ENCODE measurements around the gene STK16.

Gene STK16

DNA sequence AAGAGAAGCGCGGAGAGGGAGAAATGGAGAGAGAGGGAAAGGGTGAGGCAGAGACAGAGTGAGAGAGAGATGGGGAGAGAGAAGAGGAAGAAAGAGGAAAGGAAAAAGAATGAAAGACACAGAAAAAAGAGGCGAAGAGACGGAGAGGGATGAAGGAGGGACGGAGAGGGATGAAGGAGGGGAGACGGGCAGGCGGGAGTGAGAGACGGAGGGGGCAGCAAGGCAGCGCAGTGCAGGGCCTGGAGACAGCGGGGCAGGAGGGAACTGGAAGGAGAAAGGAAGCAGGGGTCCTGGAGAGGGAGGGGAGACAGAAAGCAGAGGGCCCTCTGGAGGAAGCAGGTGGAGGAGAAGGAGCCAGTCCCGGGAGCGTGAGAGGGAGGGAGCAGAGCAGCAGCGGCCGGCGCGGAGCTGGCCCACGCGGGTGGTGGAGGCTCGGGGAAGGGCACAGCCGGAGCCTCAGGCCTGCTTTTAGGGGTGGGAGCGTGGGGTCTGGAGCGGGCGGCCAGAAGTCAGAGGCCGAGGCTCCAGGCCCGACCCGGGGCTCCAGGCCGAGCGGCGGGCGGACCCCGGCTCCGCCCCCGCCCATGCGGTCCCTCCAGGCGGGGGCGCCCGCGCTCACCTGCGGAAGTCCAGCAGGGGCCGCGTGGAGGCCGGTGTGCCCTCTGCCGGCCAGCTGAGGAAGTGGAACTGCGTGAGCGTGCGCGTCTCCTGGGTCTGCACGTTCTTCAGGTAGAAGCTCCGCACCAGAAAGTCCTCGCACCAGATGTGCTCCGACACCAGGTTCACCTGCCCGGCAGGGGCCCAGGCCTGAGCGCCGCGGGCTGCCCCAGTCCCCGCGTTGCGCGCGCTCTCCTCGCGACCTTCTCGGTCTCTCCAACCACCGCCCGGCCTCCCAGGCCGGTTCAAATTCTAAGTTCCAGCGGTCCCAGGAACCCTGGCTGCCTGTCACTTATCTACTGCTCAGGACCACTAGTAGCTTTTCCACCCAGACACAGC lies 49.4 kb downstream of the STK16 start:
- H3K4me3 ChIP-seq (ENCODE audit: low read depth in 1 of 2, low read length in 2 of 2) = peak overlapping the region; percentile 45 to 66
- no peak overlapping the region for H3K27ac ChIP-seq (ENCODE audit: low read depth, low read length)

DNA sequence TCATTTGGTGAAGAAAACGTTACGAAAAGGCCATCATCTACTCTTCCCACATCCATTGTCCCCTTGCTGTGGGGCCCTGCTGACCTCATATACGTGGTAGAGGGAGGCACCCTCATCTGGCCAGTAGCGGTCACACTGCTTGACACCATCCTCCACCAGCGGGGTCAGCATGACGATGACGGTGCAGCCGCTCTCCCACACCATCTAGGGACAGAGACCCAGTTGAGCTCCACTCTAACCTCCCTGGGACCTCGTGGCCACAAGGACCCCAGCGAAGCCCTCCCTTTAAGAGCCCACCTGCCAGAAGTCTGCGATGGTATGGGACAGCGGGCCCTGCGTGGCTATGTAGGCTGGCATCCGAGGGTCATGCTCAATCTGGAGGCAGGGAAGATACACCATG lies 50.9 kb downstream of the STK16 start:
- Histone ChIP-seq H3K9me3 (ENCODE audit: control insufficient read depth in 1 of 2, low read length in 2 of 2) (no peaks in the 10 kb centered on the region), H3K4me3 (ENCODE audit: low read depth in 1 of 2, low read length in 2 of 2) (no peak overlapping the region), H3K36me3 (ENCODE audit: control insufficient read depth in 1 of 2, insufficient read depth in 2 of 2, low read length in 2 of 2) (no peaks in the 10 kb centered on the region), H3K9ac (ENCODE audit: low read depth in 1 of 2, low read length in 2 of 2) (no peak overlapping the region), H3K4me1 (ENCODE audit: control insufficient read depth in 1 of 2, insufficient read depth in 2 of 2, low read length in 2 of 2) (peaks cover 10 to 16% of the 10 kb centered on the region in 2 donors), H3K27ac (ENCODE audit: low read depth, low read length) (no peak overlapping the region), H3K27me3 (ENCODE audit: control insufficient read depth in 1 of 2, insufficient read depth in 2 of 2, low read length in 2 of 2) (peaks cover 11 to 15% of the 10 kb centered on the region in 2 donors)

More for the DNA sequence above, 49.4 kb downstream of the STK16 start:
- peak overlapping the region; percentile 46 to 80 for H3K9ac ChIP-seq (ENCODE audit: low read depth in 1 of 2, low read length in 2 of 2)
- peaks cover 10 to 16% of the 10 kb centered on the region in 2 donors for H3K4me1 ChIP-seq (ENCODE audit: control insufficient read depth in 1 of 2, insufficient read depth in 2 of 2, low read length in 2 of 2)
- peaks cover 3 to 8% of the 10 kb centered on the region in 2 donors for H3K27me3 ChIP-seq (ENCODE audit: control insufficient read depth in 1 of 2, insufficient read depth in 2 of 2, low read length in 2 of 2)
- no peaks in the 10 kb centered on the region for H3K36me3 ChIP-seq (ENCODE audit: control insufficient read depth in 1 of 2, insufficient read depth in 2 of 2, low read length in 2 of 2)
- no peaks in the 10 kb centered on the region for H3K9me3 ChIP-seq (ENCODE audit: control insufficient read depth in 1 of 2, low read length in 2 of 2)

DNA sequence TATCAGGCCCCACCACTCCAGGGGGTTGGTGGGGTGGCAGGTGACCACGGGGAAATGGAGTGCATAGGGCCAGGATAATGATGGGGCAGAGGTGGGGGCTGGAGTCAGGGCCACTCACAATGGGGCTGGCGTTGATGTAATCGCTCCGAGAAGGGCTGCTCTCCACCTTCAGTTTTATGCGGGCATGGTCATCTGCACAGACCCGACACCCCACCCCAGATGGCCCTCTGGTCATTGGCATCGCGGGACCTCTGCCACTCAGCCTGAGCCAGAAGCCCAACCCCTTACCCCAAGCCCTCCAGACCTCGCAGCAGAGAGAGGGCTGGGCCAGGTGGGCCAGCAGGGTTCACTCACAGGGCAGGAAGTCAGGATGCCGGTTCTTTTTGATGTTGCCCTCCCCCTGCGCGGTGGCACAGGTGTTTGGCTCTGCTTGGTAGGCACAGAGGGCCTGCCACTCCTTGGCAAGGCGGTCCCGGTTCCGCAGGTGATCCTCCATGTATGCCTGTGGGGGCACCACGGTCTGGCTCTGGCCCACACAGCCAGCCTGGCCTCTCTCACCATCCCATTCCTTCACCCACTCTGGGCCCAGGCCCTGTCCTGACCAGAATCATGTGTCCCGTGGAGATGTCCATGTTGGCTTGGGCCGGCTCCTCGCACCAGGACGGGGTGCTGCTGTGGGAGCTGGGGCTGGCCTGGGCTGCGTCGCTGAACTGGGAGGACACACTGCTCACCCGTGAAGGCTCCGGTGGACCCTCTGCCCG lies 51.5 kb downstream of the STK16 start:
- Histone ChIP-seq H3K4me3 (ENCODE audit: low read depth in 1 of 2, low read length in 2 of 2) (no peak overlapping the region), H3K4me1 (ENCODE audit: control insufficient read depth in 1 of 2, insufficient read depth in 2 of 2, low read length in 2 of 2) (peaks cover 10 to 16% of the 10 kb centered on the region in 2 donors), H3K36me3 (ENCODE audit: control insufficient read depth in 1 of 2, insufficient read depth in 2 of 2, low read length in 2 of 2) (no peaks in the 10 kb centered on the region), H3K9ac (ENCODE audit: low read depth in 1 of 2, low read length in 2 of 2) (no peak overlapping the region), H3K9me3 (ENCODE audit: control insufficient read depth in 1 of 2, low read length in 2 of 2) (no peaks in the 10 kb centered on the region), H3K27me3 (ENCODE audit: control insufficient read depth in 1 of 2, insufficient read depth in 2 of 2, low read length in 2 of 2) (peaks cover 14 to 16% of the 10 kb centered on the region in 2 donors), H3K27ac (ENCODE audit: low read depth, low read length) (no peak overlapping the region)

DNA sequence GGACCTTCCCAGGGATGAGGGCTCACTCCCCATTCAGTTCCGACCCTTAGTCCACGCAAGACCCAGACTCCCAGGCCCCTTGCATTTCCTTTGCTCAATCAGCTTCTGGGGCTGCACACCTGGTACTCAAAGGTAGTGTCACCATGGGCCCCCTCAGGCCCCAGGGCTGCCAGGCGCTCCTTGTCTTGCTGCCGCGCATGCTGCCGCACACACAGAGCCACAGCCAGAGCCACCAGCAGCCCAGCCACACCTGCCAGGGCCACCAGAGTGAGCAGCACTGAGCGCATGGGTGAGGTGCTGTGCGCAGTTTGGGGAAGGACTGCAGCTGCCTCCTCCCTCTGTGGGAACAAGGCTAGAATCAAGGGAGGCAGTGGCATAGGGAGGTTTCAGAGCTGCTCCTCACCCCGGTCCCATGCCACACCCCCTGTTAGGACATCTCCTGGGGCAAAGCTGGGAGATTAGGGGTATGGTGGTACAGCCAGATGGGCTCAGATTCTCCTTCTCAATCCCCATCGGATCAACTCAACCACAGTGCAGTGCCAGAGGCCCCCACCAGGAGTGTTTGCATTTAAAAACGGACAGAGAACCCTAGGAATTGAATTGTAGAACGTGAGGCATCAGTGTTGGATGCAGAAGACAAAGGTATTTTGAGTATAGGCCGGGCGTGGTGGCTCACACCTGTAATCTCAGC lies 52.6 kb downstream of the STK16 start:
- peaks cover 20 to 22% of the 10 kb centered on the region in 2 donors for H3K27me3 ChIP-seq (ENCODE audit: control insufficient read depth in 1 of 2, insufficient read depth in 2 of 2, low read length in 2 of 2)
- H3K9ac ChIP-seq (ENCODE audit: low read depth in 1 of 2, low read length in 2 of 2) = no peak overlapping the region
- no peaks in the 10 kb centered on the region for H3K36me3 ChIP-seq (ENCODE audit: control insufficient read depth in 1 of 2, insufficient read depth in 2 of 2, low read length in 2 of 2)
- H3K27ac ChIP-seq (ENCODE audit: low read depth, low read length) = no peak overlapping the region
- H3K4me3 ChIP-seq (ENCODE audit: low read depth in 1 of 2, low read length in 2 of 2) = no peak overlapping the region
- no peaks in the 10 kb centered on the region for H3K9me3 ChIP-seq (ENCODE audit: control insufficient read depth in 1 of 2, low read length in 2 of 2)
- peaks cover 10 to 16% of the 10 kb centered on the region in 2 donors for H3K4me1 ChIP-seq (ENCODE audit: control insufficient read depth in 1 of 2, insufficient read depth in 2 of 2, low read length in 2 of 2)

DNA sequence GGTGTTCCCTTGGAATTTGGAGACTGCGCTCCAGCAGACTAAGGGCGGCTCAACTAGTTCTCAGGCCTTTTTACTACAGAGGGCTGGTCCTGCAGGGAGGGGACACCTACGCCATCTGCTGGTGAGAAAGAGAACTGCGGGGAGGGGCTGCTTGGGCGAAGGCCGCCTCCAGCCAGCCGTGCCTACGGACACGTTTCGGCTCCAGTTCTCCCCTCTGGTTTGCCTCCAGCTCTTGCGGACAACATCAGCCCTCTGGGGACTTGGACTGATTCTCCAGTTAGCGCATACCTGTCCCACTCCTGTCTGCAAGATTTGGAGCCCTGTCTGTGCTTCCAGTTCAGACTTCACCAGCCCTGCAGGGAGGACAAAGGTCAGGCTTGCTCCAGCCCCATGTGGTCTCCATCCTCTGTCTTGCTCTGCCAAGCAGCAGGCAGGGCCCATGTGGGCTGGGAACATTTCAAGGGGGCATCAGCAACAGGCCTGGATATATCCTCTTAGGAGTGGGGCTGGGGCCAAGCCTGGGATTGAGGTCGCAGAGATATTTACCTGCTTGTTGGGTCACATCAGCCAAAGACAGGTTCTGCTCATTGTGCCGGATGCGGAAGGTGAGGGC lies 53.6 kb downstream of the STK16 start:
- no peaks in the 10 kb centered on the region for H3K9me3 ChIP-seq (ENCODE audit: control insufficient read depth in 1 of 2, low read length in 2 of 2)
- peak overlapping the region in 1 of 2 donors; percentile 17 for H3K4me3 ChIP-seq (ENCODE audit: low read depth in 1 of 2, low read length in 2 of 2)
- H3K36me3 ChIP-seq (ENCODE audit: control insufficient read depth in 1 of 2, insufficient read depth in 2 of 2, low read length in 2 of 2) = no peaks in the 10 kb centered on the region
- peaks cover 22 to 31% of the 10 kb centered on the region in 2 donors for H3K27me3 ChIP-seq (ENCODE audit: control insufficient read depth in 1 of 2, insufficient read depth in 2 of 2, low read length in 2 of 2)
- H3K4me1 ChIP-seq (ENCODE audit: control insufficient read depth in 1 of 2, insufficient read depth in 2 of 2, low read length in 2 of 2) = peaks cover 10 to 16% of the 10 kb centered on the region in 2 donors
- H3K9ac ChIP-seq (ENCODE audit: low read depth in 1 of 2, low read length in 2 of 2) = peak overlapping the region in 1 of 2 donors; percentile 57
- H3K27ac ChIP-seq (ENCODE audit: low read depth, low read length) = no peak overlapping the region

DNA sequence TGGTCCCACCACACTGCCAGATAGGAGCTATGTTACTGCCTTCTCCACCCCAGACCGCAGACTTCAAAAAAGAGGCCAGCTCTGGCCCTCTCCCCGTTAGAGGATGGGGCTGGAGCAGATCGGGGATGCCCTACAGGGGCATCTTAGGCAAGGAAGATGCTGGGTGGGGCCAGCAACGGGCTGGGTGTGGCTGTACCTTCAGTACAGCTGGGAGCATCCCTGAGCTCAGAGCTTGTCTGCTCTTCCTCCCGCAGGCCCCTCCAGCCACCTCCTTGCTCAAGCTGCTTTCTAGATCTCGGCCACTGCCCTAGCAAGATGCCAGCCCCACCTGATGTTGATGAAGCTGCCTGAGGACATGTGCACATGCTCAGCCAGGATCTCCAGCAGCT lies 54.1 kb downstream of the STK16 start:
- Histone ChIP-seq H3K9ac (ENCODE audit: low read depth in 1 of 2, low read length in 2 of 2) (no peak overlapping the region), H3K27me3 (ENCODE audit: control insufficient read depth in 1 of 2, insufficient read depth in 2 of 2, low read length in 2 of 2) (peaks cover 24 to 31% of the 10 kb centered on the region in 2 donors)

More for the DNA sequence above, 54.1 kb downstream of the STK16 start:
- Histone ChIP-seq H3K27ac (ENCODE audit: low read depth, low read length) (no peak overlapping the region), H3K4me1 (ENCODE audit: control insufficient read depth in 1 of 2, insufficient read depth in 2 of 2, low read length in 2 of 2) (peaks cover 6 to 13% of the 10 kb centered on the region in 2 donors), H3K4me3 (ENCODE audit: low read depth in 1 of 2, low read length in 2 of 2) (no peak overlapping the region), H3K36me3 (ENCODE audit: control insufficient read depth in 1 of 2, insufficient read depth in 2 of 2, low read length in 2 of 2) (no peaks in the 10 kb centered on the region), H3K9me3 (ENCODE audit: control insufficient read depth in 1 of 2, low read length in 2 of 2) (no peaks in the 10 kb centered on the region)

All from duodenal mucosa (tissue), 2 donors.